ENCODE data around the gene LRRC28.

DNA sequence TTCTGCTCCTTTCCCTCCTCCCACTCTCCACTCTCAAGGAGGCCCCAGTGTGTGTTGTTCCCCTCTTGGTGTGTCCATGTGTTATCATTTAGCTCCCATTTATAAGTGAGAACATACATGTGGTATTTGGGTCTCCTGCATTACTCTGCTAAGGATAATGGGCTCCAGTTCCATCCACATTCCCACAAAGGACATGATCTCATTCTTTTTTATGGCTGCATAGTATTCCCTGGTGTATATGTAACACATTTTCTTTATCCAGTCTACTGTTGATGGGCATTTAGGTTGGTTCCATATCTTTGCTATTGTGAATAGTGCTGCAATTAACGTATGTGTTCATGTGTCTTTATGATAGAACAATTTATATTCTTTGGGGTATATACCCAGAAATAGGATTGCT lies 170.5 kb downstream of the LRRC28 start:
- no peak for TF ChIP-seq POLR2AphosphoS5 (IDR thresholded peaks at IDR 0.05; ENCODE audit: low read depth, low read length)
- no peak for TF ChIP-seq POLR2A (IDR thresholded peaks at IDR 0.05; ENCODE audit: low read depth, low read length)
- TF ChIP-seq TAF1 (IDR thresholded peaks at IDR 0.05; ENCODE audit: borderline replicate concordance, low read depth, low read length): no peak
